Large intestine (tissue), 3 donors: ENCODE results near the gene DIS3L2. TPM values are rescaled to one million over a fixed set of nuclear protein-coding genes. Genes with fewer than 3 reads are reported as not detected.

Experiments used
- DNase-seq, 2 donors: peaks; one replicate each; pipeline versions ENCODE4 v3.0.0 to v3.0.0-alpha.2; 2013
- H3K27ac ChIP-seq: one replicate; pipeline ENCODE4 v1.5.1; 2013; ENCODE audit warnings: low read length
- H3K27me3 ChIP-seq: 2 replicates; pipeline ENCODE4 v1.6.1; 2013; ENCODE audit warnings: low read length; ENCODE audit not compliant: control insufficient read depth, insufficient read depth
- H3K36me3 ChIP-seq: 2 replicates; pipeline ENCODE4 v1.6.1; 2013; ENCODE audit warnings: low read length; ENCODE audit not compliant: control insufficient read depth, insufficient read depth
- H3K4me1 ChIP-seq: one replicate; pipeline ENCODE4 v1.6.1; 2013; ENCODE audit warnings: low read length; ENCODE audit not compliant: control insufficient read depth, insufficient read depth
- H3K4me3 ChIP-seq: one replicate; pipeline ENCODE4 v1.5.1; 2013; ENCODE audit warnings: low read length
- H3K9me3 ChIP-seq: one replicate; pipeline ENCODE4 v1.6.1; 2013; ENCODE audit warnings: mild to moderate bottlenecking, low read depth, low read length, moderate library complexity; ENCODE audit not compliant: control insufficient read depth
- WGBS: methylation state at CpG from one replicate; pipeline ENCODE4 v1.1.5; 2013; ENCODE audit warnings: low lambda C conversion rate; ENCODE audit not compliant: insufficient coverage; 5-methylcytosine and 5-hydroxymethylcytosine counted together
- polyA plus RNA-seq: library from polyadenylated mRNA; unstranded; fragments of 120-200 nt; gene quantifications from one replicate; pipeline ENCODE4 v1.2.1, GENCODE V29; 2013

The DIS3L2 gene
- polyA plus RNA-seq, 1 donor: 23.6 TPM

- no peaks in the 10 kb centered on the region for H3K27me3 ChIP-seq
- WGBS: 92% methylated on average over 2 of the region's 12 CpGs
- peaks cover 3% of the 10 kb centered on the region for H3K36me3 ChIP-seq
- no peak overlapping the region for H3K27ac ChIP-seq
- peak in 1 of 2 donors; percentile 33 for DNase-seq
- no peaks in the 10 kb centered on the region for H3K4me1 ChIP-seq
- H3K4me3 ChIP-seq: no peak overlapping the region
- H3K9me3 ChIP-seq: peaks cover 14% of the 10 kb centered on the region
These were observed 355.2 kb downstream of the DIS3L2 start for GRCh38 chr2:232316461-232317330.

DNA sequence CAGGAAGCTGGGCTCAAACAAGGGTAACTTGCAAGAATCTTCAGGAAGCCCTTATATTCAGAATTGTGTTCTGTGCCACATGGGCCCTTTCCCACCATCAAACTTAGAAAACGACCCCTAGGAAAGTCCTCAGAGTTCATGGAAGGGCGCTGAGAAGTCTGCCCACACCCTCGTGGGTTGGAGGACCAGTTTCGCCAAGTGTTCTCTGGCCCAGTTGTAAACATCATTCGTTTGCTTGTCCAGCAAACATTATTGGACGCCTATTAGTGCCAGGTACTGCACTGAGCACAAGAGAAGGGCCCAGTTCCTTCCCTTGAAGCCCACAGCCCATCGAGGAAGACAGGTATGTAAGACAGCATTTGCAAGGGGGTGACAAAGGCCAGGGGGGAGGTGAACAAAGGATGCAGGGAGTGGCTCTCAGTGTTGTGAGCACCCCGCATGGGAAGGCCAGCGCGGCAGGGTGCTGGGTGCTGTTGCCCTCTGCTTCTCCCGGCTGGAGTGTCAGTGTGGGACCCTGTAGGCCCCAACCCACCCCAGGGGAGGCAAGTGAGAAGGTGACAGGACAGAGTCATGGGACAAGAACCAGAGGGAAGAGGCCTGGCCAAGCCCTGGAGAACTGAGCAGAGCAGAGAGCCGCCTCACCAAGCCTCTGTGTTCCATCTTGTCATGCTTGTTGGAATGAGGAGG is 356.8 kb downstream of the DIS3L2 start:
- Histone ChIP-seq H3K9me3 (peaks cover 7% of the 10 kb centered on the region), H3K4me3 (no peak overlapping the region), H3K27me3 (no peaks in the 10 kb centered on the region), H3K27ac (no peak overlapping the region), H3K36me3 (peaks cover 3% of the 10 kb centered on the region), H3K4me1 (no peaks in the 10 kb centered on the region)
- DNase-seq: no peak
- no CpG with 5 or more reads among the region's 12 CpGs for WGBS

- no peak overlapping the region for H3K4me3 ChIP-seq
- no peaks in the 10 kb centered on the region for H3K4me1 ChIP-seq
- WGBS: no CpG with 5 or more reads among the region's 4 CpGs
- DNase-seq: no peak
- H3K27me3 ChIP-seq: no peaks in the 10 kb centered on the region
- no peak overlapping the region for H3K27ac ChIP-seq
- peaks cover under 1% of the 10 kb centered on the region for H3K9me3 ChIP-seq
- H3K36me3 ChIP-seq: peaks cover 3% of the 10 kb centered on the region
These were observed 357.7 kb downstream of the DIS3L2 start for GRCh38 chr2:232319067-232319802.

- Histone ChIP-seq H3K27ac (no peak overlapping the region), H3K9me3 (no peaks in the 10 kb centered on the region), H3K4me3 (no peak overlapping the region), H3K36me3 (peaks cover 3% of the 10 kb centered on the region), H3K4me1 (no peaks in the 10 kb centered on the region), H3K27me3 (no peaks in the 10 kb centered on the region)
- WGBS: 80% methylated on average over 1 of the region's 10 CpGs
- no peak for DNase-seq
These were observed 358.4 kb downstream of the DIS3L2 start for GRCh38 chr2:232319803-232320442.

GRCh38 chr2:232320443-232320803 is 358.9 kb downstream of the DIS3L2 start:
- no CpG with 5 or more reads among the region's 2 CpGs for WGBS
- no peaks in the 10 kb centered on the region for H3K27me3 ChIP-seq
- H3K9me3 ChIP-seq: no peaks in the 10 kb centered on the region
- DNase-seq: no peak
- peaks cover 3% of the 10 kb centered on the region for H3K36me3 ChIP-seq
- H3K4me3 ChIP-seq: no peak overlapping the region
- no peaks in the 10 kb centered on the region for H3K4me1 ChIP-seq
- H3K27ac ChIP-seq: no peak overlapping the region

- Histone ChIP-seq H3K4me3 (no peak overlapping the region), H3K27ac (no peak overlapping the region), H3K9me3 (no peaks in the 10 kb centered on the region), H3K36me3 (peaks cover 3% of the 10 kb centered on the region), H3K27me3 (no peaks in the 10 kb centered on the region), H3K4me1 (no peaks in the 10 kb centered on the region)
- no peak for DNase-seq
- no CpG with 5 or more reads among the region's 18 CpGs for WGBS
These were observed 359.8 kb downstream of the DIS3L2 start for GRCh38 chr2:232321156-232321816.

DNA sequence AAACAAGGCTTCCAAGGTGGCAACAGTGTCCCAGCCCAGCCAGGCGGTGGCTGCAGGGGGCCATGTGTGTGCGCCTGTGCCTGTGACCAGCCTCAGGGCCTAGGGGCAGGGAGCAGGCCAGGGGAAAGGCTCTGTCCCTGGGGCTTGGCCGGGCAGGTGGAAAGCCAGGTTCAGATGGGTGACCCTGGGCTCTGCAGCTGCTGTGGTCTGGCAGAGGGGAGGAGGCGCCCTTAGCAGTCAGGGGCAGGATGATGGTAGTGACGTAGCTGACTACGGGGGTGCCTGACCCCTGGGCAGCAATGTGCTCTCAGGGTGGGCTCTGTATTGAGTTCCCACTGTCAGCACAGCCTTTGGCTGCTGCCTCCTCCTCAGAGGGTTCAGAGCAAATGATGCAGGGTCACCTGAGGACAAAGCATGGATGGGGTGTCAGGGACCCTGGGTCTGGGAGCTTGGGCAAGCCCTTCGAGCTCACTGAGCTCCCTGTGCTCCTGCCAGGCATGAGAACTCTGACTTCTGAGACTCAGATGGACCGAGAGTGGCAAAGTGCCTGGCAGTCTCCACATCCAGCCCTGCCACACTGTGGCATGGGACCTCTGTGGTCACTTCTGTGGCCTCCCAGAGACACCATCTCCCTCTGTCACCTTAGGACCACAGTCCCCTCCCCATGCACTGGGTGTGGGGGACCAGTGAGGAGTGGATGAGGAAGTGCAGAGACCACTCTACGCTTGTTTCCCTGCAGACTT is 360.5 kb downstream of the DIS3L2 start:
- H3K27ac ChIP-seq: no peak overlapping the region
- WGBS: no CpG with 5 or more reads among the region's 9 CpGs

DNA sequence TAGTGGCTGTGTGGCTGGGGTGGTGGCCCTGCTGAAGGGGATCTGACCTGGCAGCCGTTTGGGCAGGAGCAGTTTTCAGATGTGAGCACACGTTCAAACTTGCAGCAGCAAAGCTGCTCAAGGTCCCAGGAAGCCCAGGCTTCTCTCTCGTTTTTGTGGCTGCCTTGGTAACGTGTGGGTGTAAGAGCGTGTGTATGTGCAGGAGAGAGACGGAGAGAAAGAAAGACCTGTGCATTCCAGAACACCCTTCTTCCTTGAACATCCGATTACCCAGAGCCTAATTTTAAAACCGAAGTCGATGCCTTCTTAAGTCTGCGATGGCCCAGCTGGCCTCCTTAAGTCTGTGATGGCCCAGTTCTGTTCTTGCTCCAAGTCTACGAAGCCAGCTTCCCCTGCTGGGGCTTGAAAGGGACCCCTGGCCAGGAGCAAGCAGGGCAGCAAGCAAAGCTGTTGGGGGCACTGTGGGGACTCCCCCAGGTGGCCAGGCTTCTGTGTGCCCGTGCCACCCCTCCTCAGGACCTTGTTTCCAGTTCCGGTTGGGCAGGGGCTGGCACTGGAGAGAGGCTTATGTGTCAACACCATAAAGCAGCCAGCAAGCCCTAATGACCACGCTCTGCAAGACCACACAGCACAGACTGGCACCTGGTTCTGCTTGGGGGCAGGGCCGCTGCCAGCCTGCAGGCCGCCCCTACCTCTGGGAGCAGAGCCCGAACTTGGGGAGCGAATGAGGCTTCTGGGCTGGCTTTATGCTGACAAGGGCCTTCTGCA is 361.2 kb downstream of the DIS3L2 start:
- H3K27ac ChIP-seq: no peak overlapping the region
- peaks cover 3% of the 10 kb centered on the region for H3K36me3 ChIP-seq
- H3K9me3 ChIP-seq: no peaks in the 10 kb centered on the region
- no CpG with 5 or more reads among the region's 18 CpGs for WGBS
- H3K4me3 ChIP-seq: no peak overlapping the region
- no peak for DNase-seq
- H3K4me1 ChIP-seq: no peaks in the 10 kb centered on the region
- no peaks in the 10 kb centered on the region for H3K27me3 ChIP-seq

More for the DNA sequence above, 360.5 kb downstream of the DIS3L2 start:
- Histone ChIP-seq H3K4me3 (no peak overlapping the region), H3K4me1 (no peaks in the 10 kb centered on the region), H3K27me3 (no peaks in the 10 kb centered on the region), H3K36me3 (peaks cover 3% of the 10 kb centered on the region), H3K9me3 (no peaks in the 10 kb centered on the region)
- no peak for DNase-seq

GRCh38 chr2:232323328-232323650 is 361.8 kb downstream of the DIS3L2 start:
- Histone ChIP-seq H3K27me3 (no peaks in the 10 kb centered on the region), H3K9me3 (no peaks in the 10 kb centered on the region), H3K4me1 (no peaks in the 10 kb centered on the region), H3K36me3 (no peaks in the 10 kb centered on the region), H3K4me3 (no peak overlapping the region), H3K27ac (no peak overlapping the region)
- no peak for DNase-seq
- no CpG with 5 or more reads among the region's 4 CpGs for WGBS
